Lung (tissue), 12 donors: Measurements from ENCODE around the gene KCP. TPM values are rescaled to one million over a fixed set of nuclear protein-coding genes. Genes with fewer than 3 reads are reported as not detected.

ENCODE experiments used
- ATAC-seq: fragments of 200-7000 bp; cut with Tn5 transposase; one replicate; pipeline ENCODE4 v1.9.1; 2020; ENCODE audit warnings: moderate number of reproducible peaks; ENCODE audit not compliant: insufficient read depth, low FRiP score
- DNase-seq, 3 donors: peaks; one replicate each; pipeline ENCODE4 v3.0.0-alpha.2; 2013 to 2017
- H3K27ac ChIP-seq, 2 donors: one replicate each; pipeline ENCODE4 v1.5.1; 2013; ENCODE audit warnings: mild to moderate bottlenecking in 2 of 2, moderate library complexity in 2 of 2, control low read depth in 1 of 2, inconsistent platforms in 1 of 2, low read depth in 1 of 2, low read length in 1 of 2
- H3K27me3 ChIP-seq, 3 donors: one replicate each; pipeline ENCODE4 v1.5.1; 2013; ENCODE audit warnings: low read length in 2 of 3; ENCODE audit not compliant: control insufficient read depth in 3 of 3, insufficient read depth in 3 of 3
- H3K36me3 ChIP-seq, 4 donors: one replicate each; pipeline ENCODE4 v1.5.1; 2013; ENCODE audit warnings: low read length in 4 of 4, mild to moderate bottlenecking in 1 of 4, moderate library complexity in 1 of 4; ENCODE audit not compliant: control insufficient read depth in 4 of 4, insufficient read depth in 4 of 4
- H3K4me1 ChIP-seq, 5 donors: one replicate each; pipeline ENCODE4 v1.5.1; 2013; ENCODE audit warnings: low read length in 5 of 5, mild to moderate bottlenecking in 2 of 5, moderate library complexity in 1 of 5; ENCODE audit not compliant: control insufficient read depth in 5 of 5, insufficient read depth in 5 of 5
- H3K4me3 ChIP-seq: one replicate; pipeline ENCODE4 v1.5.1; 2013; ENCODE audit warnings: mild to moderate bottlenecking, control low read depth, moderate library complexity
- H3K9ac ChIP-seq, 2 donors: one replicate each; pipeline ENCODE4 v1.5.1; 2013; ENCODE audit warnings: low read length in 2 of 2, control low read depth in 1 of 2; ENCODE audit not compliant: insufficient read depth in 1 of 2
- H3K9me3 ChIP-seq, 4 donors: one replicate each; pipeline ENCODE4 v1.5.1; 2013; ENCODE audit warnings: low read length in 3 of 4, mild to moderate bottlenecking in 1 of 4, moderate library complexity in 1 of 4; ENCODE audit not compliant: control insufficient read depth in 4 of 4, insufficient read depth in 3 of 4
- WGBS, 2 donors: extraction: QIAGEN DNeasy Blood & Tissue Kit; methylation state at CpG; one replicate each; pipeline ENCODE4 v1.1.7; 2013; 5-methylcytosine and 5-hydroxymethylcytosine counted together
- polyA plus RNA-seq, 2 donors: library from polyadenylated mRNA; stranded (reverse); fragments of 200-250 nt; gene quantifications; one replicate each; pipeline ENCODE4 v1.2.1, GENCODE V29; 2013
- total RNA-seq, 2 donors: library from RNA; depleted of rRNA in 1 of 2; stranded (reverse); fragments of >200 nt in 1 of 2; gene quantifications; one replicate each; pipeline ENCODE4 v1.2.1, GENCODE V29; 2014 to 2021
- TF ChIP-seq, protein P1 (sequence below): IDR thresholded peaks from 2 replicates; pipeline ENCODE4 v1.5.1; 2012; ENCODE audit warnings: mild to moderate bottlenecking; ENCODE audit errors: control extremely low read depth, extremely low read depth
- donor health status: control.
- donor health status: control.
- donor health status: Bipolar disorder and iron deficiency.
- donor health status: healthy.
- donor health status: DM: yes; HTN: yes; CAD: no.

KCP gene
- total and polyA plus RNA-seq, 4 donors: 0.22 to 3.9 (median 0.56) TPM

- no peak for ATAC-seq
- Histone ChIP-seq H3K4me3 (no peak overlapping the region), H3K36me3 (peaks cover 0 to 19% (median 12%) of the 10 kb centered on the region in 4 donors), H3K9ac (no peak overlapping the region), H3K4me1 (peaks cover 0 to 2% (median 0%) of the 10 kb centered on the region in 5 donors), H3K9me3 (no peaks in the 10 kb centered on the region), H3K27ac (no peak overlapping the region), H3K27me3 (no peaks in the 10 kb centered on the region)
- no peak for DNase-seq
- TF ChIP-seq, protein P1, sequence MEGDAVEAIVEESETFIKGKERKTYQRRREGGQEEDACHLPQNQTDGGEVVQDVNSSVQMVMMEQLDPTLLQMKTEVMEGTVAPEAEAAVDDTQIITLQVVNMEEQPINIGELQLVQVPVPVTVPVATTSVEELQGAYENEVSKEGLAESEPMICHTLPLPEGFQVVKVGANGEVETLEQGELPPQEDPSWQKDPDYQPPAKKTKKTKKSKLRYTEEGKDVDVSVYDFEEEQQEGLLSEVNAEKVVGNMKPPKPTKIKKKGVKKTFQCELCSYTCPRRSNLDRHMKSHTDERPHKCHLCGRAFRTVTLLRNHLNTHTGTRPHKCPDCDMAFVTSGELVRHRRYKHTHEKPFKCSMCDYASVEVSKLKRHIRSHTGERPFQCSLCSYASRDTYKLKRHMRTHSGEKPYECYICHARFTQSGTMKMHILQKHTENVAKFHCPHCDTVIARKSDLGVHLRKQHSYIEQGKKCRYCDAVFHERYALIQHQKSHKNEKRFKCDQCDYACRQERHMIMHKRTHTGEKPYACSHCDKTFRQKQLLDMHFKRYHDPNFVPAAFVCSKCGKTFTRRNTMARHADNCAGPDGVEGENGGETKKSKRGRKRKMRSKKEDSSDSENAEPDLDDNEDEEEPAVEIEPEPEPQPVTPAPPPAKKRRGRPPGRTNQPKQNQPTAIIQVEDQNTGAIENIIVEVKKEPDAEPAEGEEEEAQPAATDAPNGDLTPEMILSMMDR: no peak
- 86 to 91% methylated on average over 17 of the region's 17 CpGs for WGBS, 2 donors
Measured at GRCh38 chr7:128841171-128841690, 69.3 kb downstream of the KCP start.

DNA sequence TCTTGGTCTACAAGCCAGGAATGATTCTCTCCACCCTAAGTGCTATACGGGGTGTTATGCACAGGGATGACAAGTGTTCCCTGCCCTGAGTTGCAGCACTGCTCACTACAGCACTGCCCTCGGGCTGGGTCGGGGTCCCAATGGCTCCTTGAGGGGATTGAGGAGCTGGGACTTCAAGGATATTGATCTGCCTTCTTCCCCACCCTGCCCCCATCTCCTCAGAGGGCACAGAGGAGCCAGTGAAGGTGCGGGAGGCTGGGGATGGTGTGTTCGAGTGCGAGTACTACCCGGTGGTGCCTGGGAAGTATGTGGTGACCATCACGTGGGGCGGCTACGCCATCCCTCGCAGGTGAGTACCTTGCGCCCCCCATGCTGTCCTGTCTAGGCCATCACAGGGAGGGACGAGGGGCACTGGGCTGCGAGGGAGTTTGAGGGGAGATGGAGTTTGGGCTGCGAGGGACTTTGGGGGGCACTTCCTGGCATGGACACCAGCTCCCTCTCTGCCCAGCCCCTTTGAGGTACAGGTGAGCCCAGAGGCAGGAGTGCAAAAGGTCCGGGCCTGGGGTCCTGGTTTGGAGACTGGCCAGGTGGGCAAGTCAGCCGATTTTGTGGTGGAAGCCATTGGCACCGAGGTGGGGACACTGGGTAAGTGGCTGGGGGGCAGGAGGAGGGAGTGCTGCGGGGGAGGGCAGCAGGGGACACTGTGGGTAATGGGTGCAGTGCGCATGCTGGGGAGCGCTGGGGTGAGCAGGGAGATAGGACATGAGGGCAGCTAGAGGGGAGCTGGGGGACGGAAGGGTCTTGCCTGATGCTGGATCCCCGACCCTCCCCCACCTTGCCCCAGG, 70.0 kb downstream of the KCP start:
- peaks cover 0 to 7% (median 0%) of the 10 kb centered on the region in 5 donors for H3K4me1 ChIP-seq
- WGBS, 2 donors: 90 to 94% methylated on average over 22 to 23 of the region's 23 CpGs
- ATAC-seq (no peak), DNase-seq (no peak)
- TF ChIP-seq, protein P1: no peak
- no peak overlapping the region for H3K4me3 ChIP-seq
- H3K27ac ChIP-seq: no peak overlapping the region
- H3K9ac ChIP-seq: no peak overlapping the region
- H3K27me3 ChIP-seq: no peaks in the 10 kb centered on the region
- H3K9me3 ChIP-seq: no peaks in the 10 kb centered on the region
- peaks cover 0 to 21% (median 12%) of the 10 kb centered on the region in 4 donors for H3K36me3 ChIP-seq

GRCh38 chr7:128839751-128840177, 70.7 kb downstream of the KCP start:
- WGBS, 2 donors: 80 to 93% methylated on average over 13 of the region's 13 CpGs
- H3K4me3 ChIP-seq: no peak overlapping the region
- H3K9ac ChIP-seq: no peak overlapping the region
- peaks cover 0 to 21% (median 10%) of the 10 kb centered on the region in 4 donors for H3K36me3 ChIP-seq
- no peak for DNase-seq
- TF ChIP-seq, protein P1: no peak
- H3K27ac ChIP-seq: peak overlapping the region in 1 of 2 donors; percentile 13
- no peak for ATAC-seq
- H3K4me1 ChIP-seq: peaks cover 0 to 7% (median 0%) of the 10 kb centered on the region in 5 donors
- no peaks in the 10 kb centered on the region for H3K27me3 ChIP-seq
- no peaks in the 10 kb centered on the region for H3K9me3 ChIP-seq
